Measurements from ENCODE around the gene RHEX. TPM values are rescaled to one million over a fixed set of nuclear protein-coding genes. Genes with fewer than 3 reads are reported as not detected.

RHEX gene
- total RNA-seq, 1 donor from 2014 or later = 34.8 TPM

DNA sequence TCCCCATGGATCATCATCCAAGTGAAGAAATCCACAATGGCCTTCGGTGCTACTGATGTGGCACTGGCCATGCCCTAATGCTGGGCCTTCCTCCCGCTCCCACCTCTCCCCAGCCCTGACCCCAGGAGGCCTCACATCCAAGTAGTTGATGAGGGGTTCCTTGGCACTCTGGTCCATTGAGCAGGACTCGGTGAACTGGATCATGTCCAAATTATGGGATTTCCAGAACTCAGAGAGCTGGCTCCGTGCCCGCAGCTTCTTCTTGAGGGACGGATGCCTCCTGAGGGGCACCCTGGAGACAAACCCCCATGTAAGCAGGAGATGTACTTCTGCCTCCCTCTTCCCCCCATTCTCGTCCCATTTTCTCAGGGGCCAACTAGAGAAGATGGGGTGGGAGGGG, 30.2 kb upstream of the RHEX start:
- TF ChIP-seq, protein P1, sequence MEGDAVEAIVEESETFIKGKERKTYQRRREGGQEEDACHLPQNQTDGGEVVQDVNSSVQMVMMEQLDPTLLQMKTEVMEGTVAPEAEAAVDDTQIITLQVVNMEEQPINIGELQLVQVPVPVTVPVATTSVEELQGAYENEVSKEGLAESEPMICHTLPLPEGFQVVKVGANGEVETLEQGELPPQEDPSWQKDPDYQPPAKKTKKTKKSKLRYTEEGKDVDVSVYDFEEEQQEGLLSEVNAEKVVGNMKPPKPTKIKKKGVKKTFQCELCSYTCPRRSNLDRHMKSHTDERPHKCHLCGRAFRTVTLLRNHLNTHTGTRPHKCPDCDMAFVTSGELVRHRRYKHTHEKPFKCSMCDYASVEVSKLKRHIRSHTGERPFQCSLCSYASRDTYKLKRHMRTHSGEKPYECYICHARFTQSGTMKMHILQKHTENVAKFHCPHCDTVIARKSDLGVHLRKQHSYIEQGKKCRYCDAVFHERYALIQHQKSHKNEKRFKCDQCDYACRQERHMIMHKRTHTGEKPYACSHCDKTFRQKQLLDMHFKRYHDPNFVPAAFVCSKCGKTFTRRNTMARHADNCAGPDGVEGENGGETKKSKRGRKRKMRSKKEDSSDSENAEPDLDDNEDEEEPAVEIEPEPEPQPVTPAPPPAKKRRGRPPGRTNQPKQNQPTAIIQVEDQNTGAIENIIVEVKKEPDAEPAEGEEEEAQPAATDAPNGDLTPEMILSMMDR (IDR thresholded peaks at IDR 0.05) = no peak
- DNase-seq (no peak), ATAC-seq (ENCODE audit: low read depth) (no peak)
- intact Hi-C loops (cut with micrococcal nuclease) = no loop called here
- Mint-ChIP-seq H3K36me3 (ENCODE audit: low read depth) (no peaks in the 10 kb centered on the region), H3K27me3 (no peaks in the 10 kb centered on the region), H3K9me3 (no peaks in the 10 kb centered on the region), H3K4me3 (no peak overlapping the region), H3K4me1 (no peaks in the 10 kb centered on the region), H3K27ac (no peak overlapping the region)
- ChIA-PET POLR2A (no interaction called here), CTCF (interaction anchor here (0.7 kb wide), 1 partner anchor 83 kb away, joined by 4 read pairs; no protein-coding TSS in a partner anchor)

DNA sequence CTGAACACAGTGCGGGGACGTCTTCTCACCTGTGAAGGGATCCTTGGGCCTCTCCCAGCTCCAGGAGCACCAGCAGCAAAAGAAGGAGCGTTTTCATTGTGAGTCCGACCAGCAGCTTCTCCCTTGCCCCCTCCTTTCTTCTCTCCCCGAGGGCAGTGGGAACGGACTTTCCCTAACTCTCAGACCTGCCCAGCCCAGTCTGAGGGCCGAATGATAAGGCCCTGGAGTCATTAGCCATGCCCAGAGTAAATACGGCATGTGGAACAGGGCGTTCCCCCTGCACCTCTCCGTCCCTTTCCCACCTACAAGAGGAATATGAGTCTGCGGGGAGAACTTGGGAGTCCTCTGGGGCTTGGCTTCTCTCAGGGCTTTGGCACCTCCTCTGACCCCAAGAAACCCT, 29.3 kb upstream of the RHEX start, which contains the start of gene CTSE:
TSS of gene CTSE (minus strand) at position 201 of the 400 bp plus-strand sequence. CDS start at position 97, 104 bp downstream.
- POLR2A ChIA-PET = no interaction called here
- no peak for ATAC-seq (ENCODE audit: low read depth)
- Mint-ChIP-seq H3K9me3 (no peaks in the 10 kb centered on the region), H3K4me1 (no peaks in the 10 kb centered on the region), H3K27ac (no peak within 1 kb of the TSS), H3K36me3 (ENCODE audit: low read depth) (no peaks in the 10 kb centered on the region), H3K4me3 (no peak within 1 kb of the TSS), H3K27me3 (no peaks in the 10 kb centered on the region)
- intact Hi-C loops (cut with micrococcal nuclease) = no loop called here
- TF ChIP-seq, protein P1 (IDR thresholded peaks at IDR 0.05) = no peak
- no peak for DNase-seq
- CTCF ChIA-PET = no interaction called here

DNA sequence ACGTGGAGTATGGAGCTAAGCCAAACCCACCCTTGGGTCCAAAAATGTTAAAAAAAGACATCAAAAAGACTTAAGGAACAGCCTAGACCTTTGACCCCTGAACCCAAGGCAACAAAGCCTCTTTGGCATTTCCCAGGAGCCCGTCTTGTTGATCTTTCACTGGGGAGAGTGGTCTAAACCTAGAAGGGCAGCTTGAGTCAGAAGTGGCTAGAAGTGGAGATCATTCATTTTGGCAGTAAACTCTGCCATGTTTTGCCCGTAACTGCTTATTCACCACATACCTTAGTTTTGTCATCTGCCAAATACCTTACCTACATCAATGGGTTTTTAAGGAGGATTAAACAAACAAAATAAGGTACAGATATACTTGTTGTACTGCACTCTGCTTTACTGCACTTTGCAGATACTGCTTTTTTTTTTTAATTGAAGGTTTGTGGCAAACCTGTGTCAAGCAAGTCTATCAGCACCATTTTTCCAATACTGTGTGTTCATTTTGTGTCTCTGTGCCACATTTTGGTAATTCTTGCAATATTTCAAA, 27.6 kb upstream of the RHEX start:
- DNase-seq = no peak
- Mint-ChIP-seq H3K4me1 (no peaks in the 10 kb centered on the region), H3K9me3 (no peaks in the 10 kb centered on the region), H3K27me3 (no peaks in the 10 kb centered on the region), H3K4me3 (no peak overlapping the region), H3K27ac (no peak overlapping the region), H3K36me3 (ENCODE audit: low read depth) (no peaks in the 10 kb centered on the region)
- intact Hi-C loops (cut with micrococcal nuclease) = no loop called here
- POLR2A ChIA-PET = interaction anchor here (2.3 kb wide), 1 partner anchor 9 kb away, joined by 10 read pairs; no protein-coding TSS in a partner anchor
- no peak for ATAC-seq (ENCODE audit: low read depth)
- CTCF ChIA-PET = no interaction called here
- TF ChIP-seq, protein P1 (IDR thresholded peaks at IDR 0.05) = no peak

DNA sequence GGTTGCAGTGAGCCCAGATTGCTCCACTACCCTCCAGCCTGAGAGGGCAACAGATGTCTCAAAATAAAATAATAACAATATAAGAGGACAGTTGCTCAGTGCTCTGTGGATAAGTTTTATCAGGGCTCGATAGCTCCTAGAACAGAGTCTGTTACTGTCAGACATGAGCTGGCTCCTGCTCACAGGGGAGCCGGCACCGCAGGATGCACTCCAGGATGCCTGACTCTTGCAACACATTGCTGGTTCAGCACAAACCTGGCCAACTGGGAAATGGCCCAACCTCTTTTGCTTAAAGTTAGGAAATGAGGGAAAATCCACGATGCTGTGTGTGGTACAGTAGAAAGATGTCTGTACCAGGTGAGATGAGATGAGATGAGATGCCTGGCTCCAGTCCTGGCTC, 23.5 kb upstream of the RHEX start:
- H3K9me3 Mint-ChIP-seq = no peaks in the 10 kb centered on the region
- H3K36me3 Mint-ChIP-seq (ENCODE audit: low read depth) = peaks cover 1% of the 10 kb centered on the region
- H3K27ac Mint-ChIP-seq = no peak overlapping the region
- intact Hi-C loops (cut with micrococcal nuclease) = no loop called here
- H3K27me3 Mint-ChIP-seq = no peaks in the 10 kb centered on the region
- TF ChIP-seq, protein P1 (IDR thresholded peaks at IDR 0.05) = no peak
- ChIA-PET POLR2A (interaction anchor here (0.6 to 4.5 kb wide), 5 partner anchors 19 to 76 kb away, joined by 3 to 32 read pairs (median 13); no protein-coding TSS in a partner anchor), CTCF (interaction anchor here (1.1 to 8.3 kb wide), 17 partner anchors 8 to 88 kb away, joined by 4 to 342 read pairs (median 10); partner anchors contain the start of gene AVPR1B)
- H3K4me3 Mint-ChIP-seq = no peak overlapping the region
- ATAC-seq (ENCODE audit: low read depth) (no peak), DNase-seq (no peak)
- peaks cover 40% of the 10 kb centered on the region for H3K4me1 Mint-ChIP-seq

DNA sequence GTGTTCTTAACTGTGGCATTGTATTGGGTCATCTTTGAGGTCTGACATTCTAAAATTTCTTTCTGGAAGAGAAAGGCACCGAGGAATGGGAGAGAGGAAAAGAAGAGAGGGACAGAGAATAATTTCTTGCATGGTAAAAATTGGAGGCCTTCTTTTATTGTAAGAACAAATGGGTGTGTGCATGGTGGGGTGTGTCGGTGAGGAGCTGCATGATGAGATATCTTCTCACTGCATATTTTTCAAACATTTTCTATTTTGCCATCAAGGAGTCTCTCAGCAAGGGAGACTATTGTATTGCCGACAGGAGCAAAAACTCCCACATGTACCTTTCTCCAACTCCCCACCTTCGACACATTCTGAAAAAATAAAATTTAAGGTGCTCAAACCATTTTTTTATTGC, 22.8 kb upstream of the RHEX start:
- CTCF ChIA-PET = interaction anchor here (1.0 to 8.3 kb wide), 29 partner anchors 9 to 111 kb away, joined by 3 to 342 read pairs (median 7); partner anchors contain the start of gene AVPR1B
- Mint-ChIP-seq H3K4me3 (no peak overlapping the region), H3K9me3 (no peaks in the 10 kb centered on the region), H3K27me3 (no peaks in the 10 kb centered on the region), H3K27ac (no peak overlapping the region), H3K36me3 (ENCODE audit: low read depth) (peaks cover 6% of the 10 kb centered on the region), H3K4me1 (peaks cover 47% of the 10 kb centered on the region)
- intact Hi-C loops (cut with micrococcal nuclease) = loop anchor here (1.0 to 2.0 kb wide), 6 partner anchors 9 to 111 kb away; no protein-coding TSS in a partner anchor
- no peak for ATAC-seq (ENCODE audit: low read depth)
- no peak for DNase-seq
- TF ChIP-seq, protein P1 (IDR thresholded peaks at IDR 0.05) = no peak
- POLR2A ChIA-PET = interaction anchor here (0.6 to 4.5 kb wide), 12 partner anchors 18 to 289 kb away, joined by 3 to 32 read pairs (median 5); no protein-coding TSS in a partner anchor
